ENCODE data around the gene KRT15.

KRT15 gene

DNA sequence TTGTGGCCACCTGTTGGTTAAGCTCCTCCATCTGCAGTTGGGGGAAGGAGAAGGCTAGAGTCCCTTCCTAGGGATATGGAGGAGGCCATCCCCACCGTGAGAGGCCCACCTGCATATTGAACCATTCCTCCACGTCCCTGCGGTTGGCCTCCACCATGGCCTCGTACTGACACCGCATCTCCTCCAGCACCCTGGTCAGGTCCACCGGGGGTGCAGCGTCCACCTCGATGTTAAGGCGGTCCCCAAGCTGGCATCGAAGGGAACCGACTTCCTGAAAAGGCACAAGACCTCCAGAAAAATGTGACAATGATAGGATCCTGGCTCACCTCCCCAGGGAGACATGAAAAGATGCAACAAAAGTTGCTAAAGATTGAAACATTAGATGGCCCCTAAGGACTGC lies 54.5 kb downstream of the KRT15 start:
- TF ChIP-seq EZH2 (optimal IDR thresholded peaks at IDR 0.05; ENCODE audit: low read depth, low read length) (no peak), EZH2phosphoT487 (IDR thresholded peaks at IDR 0.05; ENCODE audit: low read length) (no peak)
- TF ChIP-seq, protein P1, sequence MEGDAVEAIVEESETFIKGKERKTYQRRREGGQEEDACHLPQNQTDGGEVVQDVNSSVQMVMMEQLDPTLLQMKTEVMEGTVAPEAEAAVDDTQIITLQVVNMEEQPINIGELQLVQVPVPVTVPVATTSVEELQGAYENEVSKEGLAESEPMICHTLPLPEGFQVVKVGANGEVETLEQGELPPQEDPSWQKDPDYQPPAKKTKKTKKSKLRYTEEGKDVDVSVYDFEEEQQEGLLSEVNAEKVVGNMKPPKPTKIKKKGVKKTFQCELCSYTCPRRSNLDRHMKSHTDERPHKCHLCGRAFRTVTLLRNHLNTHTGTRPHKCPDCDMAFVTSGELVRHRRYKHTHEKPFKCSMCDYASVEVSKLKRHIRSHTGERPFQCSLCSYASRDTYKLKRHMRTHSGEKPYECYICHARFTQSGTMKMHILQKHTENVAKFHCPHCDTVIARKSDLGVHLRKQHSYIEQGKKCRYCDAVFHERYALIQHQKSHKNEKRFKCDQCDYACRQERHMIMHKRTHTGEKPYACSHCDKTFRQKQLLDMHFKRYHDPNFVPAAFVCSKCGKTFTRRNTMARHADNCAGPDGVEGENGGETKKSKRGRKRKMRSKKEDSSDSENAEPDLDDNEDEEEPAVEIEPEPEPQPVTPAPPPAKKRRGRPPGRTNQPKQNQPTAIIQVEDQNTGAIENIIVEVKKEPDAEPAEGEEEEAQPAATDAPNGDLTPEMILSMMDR (IDR thresholded peaks at IDR 0.05; ENCODE audit: low read length), result no peak
- Histone ChIP-seq H3K79me2 (ENCODE audit: low read length) (no peaks in the 10 kb centered on the region), H3K9me2 (replicated peaks; ENCODE audit: insufficient read depth, low read length) (no peaks in the 10 kb centered on the region), H3K9me3 (replicated peaks; ENCODE audit: insufficient read depth, low read length) (no peaks in the 10 kb centered on the region), H2AFZ (ENCODE audit: low read length) (no peak overlapping the region), H3K27ac (ENCODE audit: low read length) (no peak overlapping the region), H3K4me3 (ENCODE audit: low read length) (no peak overlapping the region), H3K9ac (ENCODE audit: low read length) (no peak overlapping the region), H4K20me1 (ENCODE audit: insufficient read depth, low read length) (no peaks in the 10 kb centered on the region), H3K4me1 (ENCODE audit: low read length) (no peaks in the 10 kb centered on the region), H3F3A (ENCODE audit: insufficient read depth, low read length) (no peaks in the 10 kb centered on the region), H3K27me3 (replicated peaks; ENCODE audit: insufficient read depth, low read length) (0 out of 2 replicates have a peak, but pooled peaks cover 4% of the 10 kb centered on the region), H3K36me3 (replicated peaks; ENCODE audit: insufficient read depth, low read length) (no peaks in the 10 kb centered on the region), H3K4me2 (ENCODE audit: low read depth, low read length) (no peak overlapping the region)
- no peak for DNase-seq

DNA sequence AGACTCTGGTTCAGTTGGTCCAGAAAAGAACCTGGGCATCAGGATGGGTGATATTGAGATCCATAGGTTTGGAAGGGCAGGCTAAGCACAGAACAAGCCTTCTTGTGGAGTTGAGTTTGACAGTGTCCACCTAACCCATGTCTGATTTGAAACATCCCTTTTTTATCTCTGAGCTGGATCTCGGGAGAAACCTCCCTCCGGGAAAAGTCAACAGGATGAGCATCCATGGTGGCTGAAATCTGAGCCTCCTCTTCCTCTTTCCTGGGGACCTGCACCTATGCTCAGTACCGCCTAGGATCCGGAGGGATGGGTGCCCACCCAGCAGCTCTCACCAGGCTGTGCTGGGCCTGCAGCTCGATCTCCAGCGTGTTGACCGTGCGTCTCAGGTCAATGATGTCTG lies 54.9 kb downstream of the KRT15 start:
- H3K9ac ChIP-seq (ENCODE audit: low read length), result no peak overlapping the region
- H3K27me3 ChIP-seq (replicated peaks; ENCODE audit: insufficient read depth, low read length), result 0 out of 2 replicates have a peak, but pooled peaks cover 4% of the 10 kb centered on the region
- no peaks in the 10 kb centered on the region for H4K20me1 ChIP-seq (ENCODE audit: insufficient read depth, low read length)
- no peaks in the 10 kb centered on the region for H3K36me3 ChIP-seq (replicated peaks; ENCODE audit: insufficient read depth, low read length)
- H3K27ac ChIP-seq (ENCODE audit: low read length), result no peak overlapping the region
- H3F3A ChIP-seq (ENCODE audit: insufficient read depth, low read length), result no peaks in the 10 kb centered on the region
- TF ChIP-seq EZH2phosphoT487 (IDR thresholded peaks at IDR 0.05; ENCODE audit: low read length) (no peak), EZH2 (optimal IDR thresholded peaks at IDR 0.05; ENCODE audit: low read depth, low read length) (no peak)
- TF ChIP-seq, protein P1 (IDR thresholded peaks at IDR 0.05; ENCODE audit: low read length), result no peak
- no peak overlapping the region for H3K4me2 ChIP-seq (ENCODE audit: low read depth, low read length)
- H3K4me3 ChIP-seq (ENCODE audit: low read length), result no peak overlapping the region
- no peak for DNase-seq
- no peak overlapping the region for H2AFZ ChIP-seq (ENCODE audit: low read length)
- H3K4me1 ChIP-seq (ENCODE audit: low read length), result no peaks in the 10 kb centered on the region
- no peaks in the 10 kb centered on the region for H3K9me2 ChIP-seq (replicated peaks; ENCODE audit: insufficient read depth, low read length)
- H3K9me3 ChIP-seq (replicated peaks; ENCODE audit: insufficient read depth, low read length), result no peaks in the 10 kb centered on the region
- H3K79me2 ChIP-seq (ENCODE audit: low read length), result no peaks in the 10 kb centered on the region
